ENCODE data around the gene CACNA2D3.

The CACNA2D3 gene

DNA sequence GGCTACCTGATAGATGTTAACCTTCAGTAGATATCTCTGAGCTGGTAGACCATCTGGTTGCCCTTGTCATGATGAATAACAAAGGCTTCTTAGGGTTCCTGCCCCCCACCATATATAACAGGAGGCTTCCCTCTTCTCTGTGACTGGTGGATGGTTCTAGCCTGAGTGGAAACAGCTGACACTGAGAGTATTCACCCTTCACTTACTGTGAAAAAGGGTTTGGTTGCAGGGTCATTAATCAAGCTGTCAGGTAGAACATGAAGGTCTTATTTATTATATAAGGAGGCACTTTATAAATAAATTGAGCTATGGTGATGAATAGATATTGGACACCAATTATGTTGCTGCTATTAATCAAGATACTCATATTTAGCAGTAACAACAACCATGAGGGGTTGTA, 58.6 kb downstream of the CACNA2D3 start:
- no peak overlapping the region for H3K4me3 ChIP-seq
- TF ChIP-seq, protein P1, sequence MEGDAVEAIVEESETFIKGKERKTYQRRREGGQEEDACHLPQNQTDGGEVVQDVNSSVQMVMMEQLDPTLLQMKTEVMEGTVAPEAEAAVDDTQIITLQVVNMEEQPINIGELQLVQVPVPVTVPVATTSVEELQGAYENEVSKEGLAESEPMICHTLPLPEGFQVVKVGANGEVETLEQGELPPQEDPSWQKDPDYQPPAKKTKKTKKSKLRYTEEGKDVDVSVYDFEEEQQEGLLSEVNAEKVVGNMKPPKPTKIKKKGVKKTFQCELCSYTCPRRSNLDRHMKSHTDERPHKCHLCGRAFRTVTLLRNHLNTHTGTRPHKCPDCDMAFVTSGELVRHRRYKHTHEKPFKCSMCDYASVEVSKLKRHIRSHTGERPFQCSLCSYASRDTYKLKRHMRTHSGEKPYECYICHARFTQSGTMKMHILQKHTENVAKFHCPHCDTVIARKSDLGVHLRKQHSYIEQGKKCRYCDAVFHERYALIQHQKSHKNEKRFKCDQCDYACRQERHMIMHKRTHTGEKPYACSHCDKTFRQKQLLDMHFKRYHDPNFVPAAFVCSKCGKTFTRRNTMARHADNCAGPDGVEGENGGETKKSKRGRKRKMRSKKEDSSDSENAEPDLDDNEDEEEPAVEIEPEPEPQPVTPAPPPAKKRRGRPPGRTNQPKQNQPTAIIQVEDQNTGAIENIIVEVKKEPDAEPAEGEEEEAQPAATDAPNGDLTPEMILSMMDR (IDR thresholded peaks at IDR 0.05): no peak
- H3K9me3 ChIP-seq: no peaks in the 10 kb centered on the region
- H3K4me1 ChIP-seq: peaks cover 0 to 8% (median 0%) of the 10 kb centered on the region in 4 donors
- no peak for DNase-seq
- H3K27me3 ChIP-seq: no peaks in the 10 kb centered on the region
- no peak overlapping the region for H3K27ac ChIP-seq
- H3K36me3 ChIP-seq: no peaks in the 10 kb centered on the region
- intact Hi-C loops (cut with DNase I; ENCODE audit: low total_unique reads): no loop called here

DNA sequence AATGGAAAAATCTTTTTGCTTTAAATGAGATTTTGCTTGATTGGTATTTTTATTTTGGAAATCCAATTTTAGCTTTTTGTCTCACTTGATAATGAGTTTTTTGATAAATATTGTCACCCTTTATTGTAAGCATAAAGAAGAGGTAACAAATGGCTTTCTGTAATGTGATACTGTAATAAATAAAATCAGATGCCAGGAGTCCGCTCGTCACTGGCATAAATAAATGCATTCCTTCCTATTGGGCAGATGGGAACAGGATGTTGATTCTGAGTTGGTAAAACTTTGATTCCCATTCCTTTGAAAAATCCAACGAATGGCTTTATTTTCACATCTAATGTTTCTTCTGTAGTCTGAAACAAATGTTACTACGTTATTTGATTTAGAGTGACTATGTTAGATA, 59.9 kb downstream of the CACNA2D3 start:
- no peak for DNase-seq
- TF ChIP-seq, protein P1 (IDR thresholded peaks at IDR 0.05): no peak
- Histone ChIP-seq H3K4me3 (no peak overlapping the region), H3K4me1 (no peaks in the 10 kb centered on the region), H3K27ac (no peak overlapping the region), H3K27me3 (no peaks in the 10 kb centered on the region), H3K9me3 (no peaks in the 10 kb centered on the region), H3K36me3 (no peaks in the 10 kb centered on the region)
- intact Hi-C loops (cut with DNase I; ENCODE audit: low total_unique reads): no loop called here

DNA sequence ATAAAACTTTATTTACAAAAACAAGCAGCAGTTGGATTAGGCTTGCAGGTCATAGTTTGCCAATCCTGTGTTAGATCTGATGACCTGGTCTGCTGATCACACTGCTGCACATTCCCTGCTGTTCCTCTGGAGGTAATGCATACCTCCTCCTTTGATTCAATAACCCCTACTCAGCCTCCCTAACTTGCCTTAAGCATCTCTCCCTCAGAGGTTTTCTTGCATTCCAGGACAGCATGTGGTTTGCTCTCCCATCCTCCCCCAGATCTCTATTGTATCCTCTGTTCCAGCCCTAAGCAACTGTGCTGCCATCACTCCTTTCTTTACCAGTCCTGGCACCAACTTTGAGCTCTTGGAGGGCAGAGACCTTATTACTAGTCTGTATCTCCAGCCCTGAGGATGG, 63.4 kb downstream of the CACNA2D3 start:
- no peak for DNase-seq
- Histone ChIP-seq H3K27me3 (no peaks in the 10 kb centered on the region), H3K9me3 (no peaks in the 10 kb centered on the region), H3K36me3 (no peaks in the 10 kb centered on the region), H3K27ac (no peak overlapping the region), H3K4me1 (no peaks in the 10 kb centered on the region), H3K4me3 (no peak overlapping the region)
- TF ChIP-seq, protein P1 (IDR thresholded peaks at IDR 0.05): no peak
- intact Hi-C loops (cut with DNase I; ENCODE audit: low total_unique reads): no loop called here

DNA sequence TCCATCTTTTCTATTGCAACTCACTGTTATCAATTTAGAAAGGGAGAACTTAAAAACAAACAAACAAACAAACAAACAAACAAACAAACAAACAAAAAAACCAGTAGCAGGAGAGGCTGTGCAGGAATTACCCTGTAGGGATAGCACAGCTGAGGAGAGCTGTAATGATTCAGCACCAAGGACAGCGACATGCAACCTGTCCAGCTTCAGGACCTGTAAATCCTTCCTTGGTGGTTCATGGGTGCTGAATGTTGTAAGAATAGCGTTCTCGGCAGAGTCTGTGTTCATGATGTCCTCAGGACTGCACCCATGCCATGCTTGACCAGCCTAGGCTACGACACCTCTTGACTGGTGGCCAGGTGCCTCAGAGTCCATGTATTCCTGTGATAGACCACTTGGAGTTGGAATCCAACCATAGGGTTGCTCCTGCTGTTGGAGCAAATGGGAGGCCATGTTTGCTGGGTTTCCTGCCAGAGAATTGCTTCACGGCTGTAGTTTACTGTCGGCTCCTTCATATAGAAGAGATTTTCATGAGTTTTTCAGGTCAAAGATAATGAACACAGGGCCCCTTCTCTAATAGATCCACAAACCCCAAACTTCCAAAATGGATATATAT, 65.9 kb downstream of the CACNA2D3 start:
- Histone ChIP-seq H3K27ac (no peak overlapping the region), H3K27me3 (no peaks in the 10 kb centered on the region), H3K9me3 (no peaks in the 10 kb centered on the region), H3K4me1 (no peaks in the 10 kb centered on the region), H3K36me3 (no peaks in the 10 kb centered on the region), H3K4me3 (no peak overlapping the region)
- intact Hi-C loops (cut with DNase I; ENCODE audit: low total_unique reads): no loop called here
- TF ChIP-seq, protein P1 (IDR thresholded peaks at IDR 0.05): no peak
- DNase-seq: no peak

DNA sequence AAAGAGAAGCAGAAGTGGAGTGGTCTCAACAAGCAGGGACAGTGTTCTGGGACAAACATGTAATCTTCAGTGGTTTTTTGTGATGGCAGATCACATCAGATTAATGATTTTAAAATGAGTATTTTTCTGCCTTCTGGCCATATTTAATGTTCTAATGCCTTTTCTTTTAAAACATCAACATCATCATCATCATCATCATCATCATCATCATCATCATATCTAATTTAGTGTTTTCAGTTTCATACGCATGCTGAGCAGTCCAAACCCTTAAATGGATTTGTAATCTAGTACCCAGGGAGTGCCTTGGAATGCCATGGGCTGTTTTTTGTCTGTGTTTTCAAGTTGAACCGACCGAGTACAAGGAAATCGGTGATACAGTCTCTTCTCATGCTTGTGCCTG, 68.9 kb downstream of the CACNA2D3 start:
- H3K27ac ChIP-seq: no peak overlapping the region
- no peaks in the 10 kb centered on the region for H3K4me1 ChIP-seq
- H3K4me3 ChIP-seq: no peak overlapping the region
- H3K27me3 ChIP-seq: no peaks in the 10 kb centered on the region
- H3K36me3 ChIP-seq: no peaks in the 10 kb centered on the region
- no peak for DNase-seq
- no peaks in the 10 kb centered on the region for H3K9me3 ChIP-seq
- intact Hi-C loops (cut with DNase I; ENCODE audit: low total_unique reads): no loop called here
- TF ChIP-seq, protein P1 (IDR thresholded peaks at IDR 0.05): no peak

DNA sequence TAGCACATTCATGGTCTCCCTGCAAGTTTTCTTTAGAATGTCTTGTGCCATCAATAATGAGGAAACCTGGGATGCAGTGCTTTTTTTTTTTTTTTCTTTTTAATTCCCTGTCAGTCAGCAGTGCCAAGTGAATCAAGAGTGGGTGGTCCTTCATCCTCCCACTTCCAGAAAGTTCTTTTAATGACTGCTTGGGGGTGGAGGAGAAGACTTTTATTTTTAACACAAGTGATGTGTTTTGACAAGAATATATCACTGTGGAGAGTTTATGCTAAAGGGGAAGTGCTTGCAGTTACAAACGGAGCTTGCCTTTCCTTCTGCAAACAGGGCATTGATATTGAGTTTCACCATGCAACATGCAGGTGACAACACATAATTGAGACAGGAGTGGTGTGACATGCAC, 69.7 kb downstream of the CACNA2D3 start:
- no peak for DNase-seq
- Histone ChIP-seq H3K4me1 (no peaks in the 10 kb centered on the region), H3K4me3 (no peak overlapping the region), H3K9me3 (no peaks in the 10 kb centered on the region), H3K36me3 (no peaks in the 10 kb centered on the region), H3K27me3 (no peaks in the 10 kb centered on the region), H3K27ac (no peak overlapping the region)
- TF ChIP-seq, protein P1 (IDR thresholded peaks at IDR 0.05): no peak
- intact Hi-C loops (cut with DNase I; ENCODE audit: low total_unique reads): no loop called here
